HEK293 (cell line): ENCODE results near the gene SPATA31E1.

Experiments used
- TSHZ1 ChIP-seq: fragments of 450-650 bp; formaldehyde crosslinking; IDR thresholded peaks from 2 replicates; pipeline ENCODE4 v1.5.1; 2016; ENCODE audit warnings: missing biosample characterization, missing genetic modification characterization, borderline replicate concordance
- ZBTB1 ChIP-seq: fragments of 450-650 bp; formaldehyde crosslinking; IDR thresholded peaks from 2 replicates; pipeline ENCODE4 v1.5.1; 2016; ENCODE audit warnings: missing biosample characterization, missing genetic modification characterization

- TF ChIP-seq ZBTB1 = no peak
- TF ChIP-seq TSHZ1 (tag by site-specific recombination) = no peak
Observed at GRCh38 chr9:87883274-87883673, 597 bp downstream of the SPATA31E1 start.
